Ovary (tissue), 9 donors: ENCODE results near the gene PHLDB2. TPM values are rescaled to one million over a fixed set of nuclear protein-coding genes. Genes with fewer than 3 reads are reported as not detected.

Experiments used
- DNase-seq, 5 donors: peaks; one replicate each; pipeline ENCODE4 v3.0.0-alpha.2; 2019 to 2020
- H3K27ac ChIP-seq, 2 donors: fragments of 200-600 bp; one replicate each; pipeline versions ENCODE4 v1.5.1 to v1.8.0; 2019 to 2022
- H3K27me3 ChIP-seq: fragments of 200-600 bp; one replicate; pipeline ENCODE4 v1.8.0; 2022
- H3K36me3 ChIP-seq: fragments of 200-600 bp; sonication (generic); one replicate; pipeline ENCODE4 v1.5.1; 2019
- H3K4me1 ChIP-seq: one replicate; pipeline ENCODE4 v1.8.1; 2013; ENCODE audit warnings: mild to moderate bottlenecking, moderate library complexity; ENCODE audit not compliant: insufficient read depth
- H3K4me3 ChIP-seq: fragments of 200-600 bp; sonication (generic); one replicate; pipeline ENCODE4 v1.5.1; 2017
- H3K9me3 ChIP-seq, 2 donors: fragments of 200-600 bp in 1 of 2; sonication (generic) in 1 of 2; one replicate each; pipeline versions ENCODE4 v1.5.1 to v1.8.1; 2013 to 2019; ENCODE audit warnings: mild to moderate bottlenecking in 1 of 2, moderate library complexity in 1 of 2
- CTCF ChIP-seq, 3 donors: fragments of 450-650 bp in 2 of 3; fragments of 200-600 bp in 1 of 3; IDR thresholded peaks; one replicate each; pipeline versions ENCODE4 v1.5.1 to v1.8.0; 2016 to 2022; ENCODE audit warnings: antibody characterized with exemption in 3 of 3, mild to moderate bottlenecking in 1 of 3
- EP300 ChIP-seq: sonication (generic); formaldehyde crosslinking; IDR thresholded peaks from one replicate; pipeline ENCODE4 v1.6.1; 2017; ENCODE audit warnings: antibody characterized with exemption
- POLR2A ChIP-seq: fragments of 450-650 bp; IDR thresholded peaks from one replicate; pipeline ENCODE4 v1.6.1; 2017; ENCODE audit warnings: antibody characterized with exemption, mild to moderate bottlenecking, moderate library complexity
- WGBS, 3 donors: extraction: QIAGEN DNeasy Blood & Tissue Kit in 1 of 3; methylation state at CpG; one replicate each; pipeline versions ENCODE4 v1.1.5 to v1.1.7; 2013 to 2017; 5-methylcytosine and 5-hydroxymethylcytosine counted together
- intact Hi-C, 4 donors: fragments of 100-400 bp; cut with DNase I; formaldehyde crosslinking; loops; one replicate each; pipeline versions ENCODE4 v1.11.0 to v1.15.1; 2022 to 2023
- polyA plus RNA-seq, 2 donors: library from polyadenylated mRNA; stranded (reverse); fragments of 200-250 nt in 1 of 2; fragments of 350-450 nt in 1 of 2; fragmentation: Illumina TruSeq in 1 of 2; extraction: RNeasy Lipid Tissue Mini Kit (QIAGEN cat#74804) in 1 of 2; gene quantifications; one replicate each; pipeline ENCODE4 v1.2.3, GENCODE V29; 2013 to 2014
- total RNA-seq, 7 donors: library from RNA; depleted of rRNA in 2 of 7; stranded (reverse); fragments of >200 nt in 2 of 7; fragmentation: NEBNext Ultra II Directional in 3 of 7; extraction: Animal tissue kit (Norgen Biotek cat#: 25700) in 3 of 7; gene quantifications; one replicate each; pipeline versions ENCODE4 v1.1.0 to v1.2.4, GENCODE V29; 2016 to 2023
- donor health status: DM: no; HTN: no; CAD: no; lungs with moderate emphysema.
- donor health status: DM: no; HTN: no; CAD: no.
- donor health status: Bipolar disorder and iron deficiency.
- donor health status: DM: yes; HTN: yes; CAD: no.
- donor health status: DM: no; HTN: no; CAD: no.
- donor health status: DM: yes; HTN: yes; CAD: no.

Gene PHLDB2
- total and polyA plus RNA-seq, 9 donors, result 9.0 to 141 (median 19.3) TPM

- Histone ChIP-seq H3K4me3 (no peak overlapping the region), H3K27me3 (no peaks in the 10 kb centered on the region), H3K36me3 (no peaks in the 10 kb centered on the region), H3K27ac (no peak overlapping the region), H3K4me1 (peaks cover 2% of the 10 kb centered on the region), H3K9me3 (no peaks in the 10 kb centered on the region)
- no peak for DNase-seq
- intact Hi-C loops, result no loop called here
- WGBS, 3 donors, result 71 to 89% (median 83%) methylated on average over 2 of the region's 2 CpGs
- TF ChIP-seq CTCF (IDR thresholded peaks at IDR 0.05), result no peak
- TF ChIP-seq POLR2A, result no peak
- TF ChIP-seq EP300, result no peak
Measured at GRCh38 chr3:112004669-112005068, 145.6 kb downstream of the PHLDB2 start.

DNA sequence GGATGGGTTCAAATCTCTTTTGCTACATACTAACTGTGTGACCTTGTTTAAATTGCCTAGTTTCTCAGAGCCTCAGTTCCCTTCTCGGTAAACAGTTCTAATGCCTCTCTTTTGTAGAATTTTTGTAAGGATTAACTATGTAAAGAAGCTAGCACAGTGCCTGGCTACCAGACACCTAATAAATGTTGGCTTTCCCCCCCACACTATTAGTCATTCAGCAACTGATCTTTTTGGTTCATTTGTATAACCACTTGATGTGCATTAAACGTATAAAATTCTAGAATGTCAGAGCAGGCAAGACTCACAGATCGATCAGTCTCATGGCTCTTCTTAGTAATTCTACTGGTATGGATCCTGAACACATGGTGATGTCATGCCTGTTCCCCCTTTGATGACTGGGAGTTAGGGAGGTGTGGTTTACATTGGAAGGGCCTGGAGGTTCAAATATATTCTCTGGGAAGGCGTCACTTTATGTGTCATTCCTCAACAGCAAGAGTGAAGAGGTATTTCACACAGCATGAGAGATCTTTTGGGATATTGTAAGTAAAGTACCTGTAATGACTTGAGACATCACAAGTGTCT lies 146.1 kb downstream of the PHLDB2 start:
- Histone ChIP-seq H3K36me3 (no peaks in the 10 kb centered on the region), H3K9me3 (no peaks in the 10 kb centered on the region), H3K27ac (no peak overlapping the region), H3K27me3 (no peaks in the 10 kb centered on the region), H3K4me1 (peaks cover 2% of the 10 kb centered on the region), H3K4me3 (no peak overlapping the region)
- intact Hi-C loops, result no loop called here
- no peak for DNase-seq
- no peak for TF ChIP-seq POLR2A
- TF ChIP-seq CTCF (IDR thresholded peaks at IDR 0.05), result no peak
- TF ChIP-seq EP300, result no peak
- 73 to 98% (median 83%) methylated on average over 4 of the region's 4 CpGs for WGBS, 3 donors

GRCh38 chr3:112007633-112008032 lies 148.6 kb downstream of the PHLDB2 start:
- 2 to 18% (median 7%) methylated on average over 1 of the region's 1 CpG for WGBS, 3 donors
- Histone ChIP-seq H3K4me1 (peaks cover 2% of the 10 kb centered on the region), H3K9me3 (no peaks in the 10 kb centered on the region), H3K36me3 (no peaks in the 10 kb centered on the region), H3K4me3 (no peak overlapping the region), H3K27me3 (no peaks in the 10 kb centered on the region), H3K27ac (no peak overlapping the region)
- TF ChIP-seq CTCF (IDR thresholded peaks at IDR 0.05), result no peak
- TF ChIP-seq EP300, result no peak
- TF ChIP-seq POLR2A, result no peak
- intact Hi-C loops, result no loop called here
- DNase-seq, result no peak

DNA sequence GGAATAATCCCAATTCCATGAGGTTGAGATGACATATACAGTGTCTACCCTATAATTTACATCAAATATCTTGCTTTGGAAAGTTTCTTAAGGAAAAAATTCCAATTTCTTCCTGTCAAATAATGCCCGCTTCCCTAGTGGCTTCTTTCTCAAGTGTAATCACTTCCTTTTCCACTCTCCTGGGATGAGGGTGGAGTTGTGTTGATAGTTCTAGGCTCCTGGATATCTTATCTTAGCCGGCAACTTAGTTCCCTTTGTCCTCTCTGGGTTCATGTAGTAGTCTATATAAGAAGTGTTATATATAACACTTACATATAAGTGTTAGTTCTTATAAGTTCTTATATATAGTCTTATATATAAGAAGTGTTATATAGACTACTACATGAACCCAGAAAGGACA lies 150.6 kb downstream of the PHLDB2 start:
- Histone ChIP-seq H3K27ac (no peak overlapping the region), H3K9me3 (no peaks in the 10 kb centered on the region), H3K4me3 (no peak overlapping the region), H3K36me3 (no peaks in the 10 kb centered on the region), H3K4me1 (peaks cover 4% of the 10 kb centered on the region), H3K27me3 (no peaks in the 10 kb centered on the region)
- WGBS, 3 donors, result 81 to 86% (median 82%) methylated on average over 2 of the region's 2 CpGs
- intact Hi-C loops, result loop anchor here in 1 of 4 donors (5.0 kb wide), 2 partner anchors 292 to 342 kb away; no protein-coding TSS in a partner anchor
- no peak for DNase-seq
- TF ChIP-seq CTCF (IDR thresholded peaks at IDR 0.05), result no peak
- no peak for TF ChIP-seq EP300
- no peak for TF ChIP-seq POLR2A
